GM10248 (cell line): ENCODE measurements around the gene SOX2.
A peak's percentile ranks its signal among the peaks of the same experiment; 100 is the strongest.

Experiments
- CTCF ChIA-PET: fragments of 300-600 bp; sonication (Branson Sonifier 250); formaldehyde crosslinking; extraction: SDS; loops from one replicate; lab custom pipeline; 2021; ENCODE audit warnings: antibody characterized with exemption; lab: Yijun Ruan, JAX
- POLR2A ChIA-PET: fragments of 350-650 bp; sonication (Branson Sonifier 250); formaldehyde crosslinking; extraction: SDS; loops from one replicate; lab custom pipeline; 2020; ENCODE audit warnings: antibody characterized with exemption; lab: Yijun Ruan, JAX
- DNase-seq: peaks from one replicate; pipeline ENCODE4 v3.0.0; 2012; ENCODE audit errors: extremely low spot score
- TF ChIP-seq, protein P1 (sequence below): IDR thresholded peaks from 2 replicates; pipeline ENCODE4 v1.5.1; 2012; ENCODE audit warnings: mild to moderate bottlenecking, low read depth; ENCODE audit errors: extremely low read depth, missing control alignments, control extremely low read depth

SOX2 gene

DNA sequence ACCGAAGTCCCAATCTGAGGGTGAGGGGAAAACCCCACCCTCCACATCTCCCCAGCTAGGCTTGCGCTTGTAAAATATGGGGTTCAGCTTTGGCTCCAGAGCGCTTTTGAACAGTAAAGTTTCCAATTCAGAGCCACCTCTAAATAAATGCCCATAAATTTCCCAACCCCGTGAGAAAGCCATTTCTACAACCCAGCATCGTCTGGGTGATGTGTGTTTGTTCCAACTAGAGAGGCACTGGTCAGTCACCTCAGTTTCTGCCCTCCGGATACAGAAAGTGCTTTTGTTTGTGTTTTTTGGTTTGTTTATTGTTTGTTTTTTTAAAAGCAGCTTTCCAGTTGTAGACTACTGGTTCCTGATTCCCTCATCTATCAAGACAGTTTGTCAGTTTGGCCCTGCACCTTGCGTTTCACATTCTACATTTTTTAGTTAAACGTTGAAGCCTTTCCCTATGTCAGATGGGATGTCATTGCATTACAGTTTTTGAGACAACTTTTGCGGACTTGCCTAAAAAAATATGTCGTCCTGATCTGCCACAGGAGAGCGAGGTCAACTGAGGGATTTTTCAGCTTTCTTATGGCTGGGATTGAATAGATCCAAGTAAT lies 15.0 kb upstream of the SOX2 start:
- POLR2A ChIA-PET: no interaction called here
- TF ChIP-seq, protein P1, sequence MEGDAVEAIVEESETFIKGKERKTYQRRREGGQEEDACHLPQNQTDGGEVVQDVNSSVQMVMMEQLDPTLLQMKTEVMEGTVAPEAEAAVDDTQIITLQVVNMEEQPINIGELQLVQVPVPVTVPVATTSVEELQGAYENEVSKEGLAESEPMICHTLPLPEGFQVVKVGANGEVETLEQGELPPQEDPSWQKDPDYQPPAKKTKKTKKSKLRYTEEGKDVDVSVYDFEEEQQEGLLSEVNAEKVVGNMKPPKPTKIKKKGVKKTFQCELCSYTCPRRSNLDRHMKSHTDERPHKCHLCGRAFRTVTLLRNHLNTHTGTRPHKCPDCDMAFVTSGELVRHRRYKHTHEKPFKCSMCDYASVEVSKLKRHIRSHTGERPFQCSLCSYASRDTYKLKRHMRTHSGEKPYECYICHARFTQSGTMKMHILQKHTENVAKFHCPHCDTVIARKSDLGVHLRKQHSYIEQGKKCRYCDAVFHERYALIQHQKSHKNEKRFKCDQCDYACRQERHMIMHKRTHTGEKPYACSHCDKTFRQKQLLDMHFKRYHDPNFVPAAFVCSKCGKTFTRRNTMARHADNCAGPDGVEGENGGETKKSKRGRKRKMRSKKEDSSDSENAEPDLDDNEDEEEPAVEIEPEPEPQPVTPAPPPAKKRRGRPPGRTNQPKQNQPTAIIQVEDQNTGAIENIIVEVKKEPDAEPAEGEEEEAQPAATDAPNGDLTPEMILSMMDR: no peak
- DNase-seq: no peak
- CTCF ChIA-PET: no interaction called here

DNA sequence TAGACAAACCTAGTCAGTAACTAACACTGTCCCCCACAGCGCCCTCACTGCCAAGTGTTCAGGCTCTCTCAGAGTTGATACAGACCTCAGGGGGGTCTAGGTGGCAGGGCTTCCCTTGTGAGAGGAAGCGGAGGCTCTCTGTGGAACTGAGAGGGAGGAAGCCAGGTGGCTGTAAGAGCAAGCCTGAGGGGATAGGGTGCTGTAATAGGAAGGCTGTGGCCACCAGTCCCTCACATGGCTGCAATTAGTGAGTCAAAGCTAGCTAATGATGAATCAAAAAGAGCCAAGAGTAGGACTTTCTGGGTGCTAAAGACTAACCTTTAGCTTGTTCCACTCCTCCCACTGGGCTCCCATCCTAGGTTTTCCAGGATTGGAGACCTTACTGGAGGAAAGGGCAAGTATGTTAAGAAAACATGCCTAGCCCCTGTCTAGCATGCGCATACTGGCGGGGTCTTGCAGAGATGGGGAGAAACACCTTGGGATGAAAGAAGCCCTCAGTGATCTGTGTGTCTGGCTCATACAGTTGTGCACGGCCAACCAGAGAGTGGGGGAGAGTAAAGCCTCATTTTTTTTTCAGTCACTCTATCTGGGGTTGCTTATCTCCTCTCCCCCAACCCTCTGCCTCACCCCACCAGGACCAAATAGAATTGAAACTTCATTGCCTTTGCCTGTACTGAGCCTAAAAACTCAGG lies 13.3 kb upstream of the SOX2 start:
- ChIA-PET CTCF (interaction anchor here (0.7 to 4.8 kb wide), 6 partner anchors 10 to 985 kb away, joined by 3 to 49 read pairs (median 12); no protein-coding TSS in a partner anchor), POLR2A (no interaction called here)
- no peak for DNase-seq
- TF ChIP-seq, protein P1: no peak

DNA sequence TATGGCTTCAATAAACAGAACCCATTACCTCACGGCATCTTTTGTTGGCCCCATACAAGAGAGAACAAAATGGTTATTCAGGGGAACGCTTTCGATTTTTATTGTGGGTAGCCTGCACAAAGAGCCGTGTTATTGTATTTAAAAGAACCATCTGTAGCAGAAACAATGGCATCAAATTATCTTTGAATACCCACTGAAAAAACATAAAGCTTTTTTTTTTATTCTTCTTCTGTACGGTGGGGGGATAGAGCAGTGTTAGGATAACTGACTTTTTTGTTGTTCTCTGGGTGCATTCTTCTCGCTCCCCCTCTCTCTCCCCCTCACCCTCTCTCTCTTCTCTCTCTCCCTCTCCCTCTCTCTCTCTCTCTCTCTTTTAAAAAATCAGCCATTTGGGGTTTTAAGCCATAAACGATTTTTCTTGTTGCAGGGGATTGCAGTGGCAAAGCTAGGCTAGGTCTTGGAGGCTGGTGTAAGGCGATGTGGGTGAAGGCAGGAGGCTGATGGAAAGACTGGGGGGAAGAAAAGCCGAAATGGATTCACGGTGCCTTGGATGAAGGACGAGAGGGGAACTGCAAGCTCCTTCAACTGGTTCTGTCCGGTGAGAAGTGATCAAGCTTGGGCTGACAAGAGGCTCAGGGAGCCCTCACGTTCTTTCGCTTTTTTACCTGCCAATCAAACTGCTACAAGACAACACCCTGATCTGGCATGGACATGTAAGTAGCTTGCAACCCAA lies 12.4 kb upstream of the SOX2 start:
- TF ChIP-seq, protein P1: no peak
- POLR2A ChIA-PET: no interaction called here
- CTCF ChIA-PET: interaction anchor here (0.9 to 4.8 kb wide), 11 partner anchors 9 to 984 kb away, joined by 3 to 49 read pairs (median 20); no protein-coding TSS in a partner anchor
- no peak for DNase-seq

DNA sequence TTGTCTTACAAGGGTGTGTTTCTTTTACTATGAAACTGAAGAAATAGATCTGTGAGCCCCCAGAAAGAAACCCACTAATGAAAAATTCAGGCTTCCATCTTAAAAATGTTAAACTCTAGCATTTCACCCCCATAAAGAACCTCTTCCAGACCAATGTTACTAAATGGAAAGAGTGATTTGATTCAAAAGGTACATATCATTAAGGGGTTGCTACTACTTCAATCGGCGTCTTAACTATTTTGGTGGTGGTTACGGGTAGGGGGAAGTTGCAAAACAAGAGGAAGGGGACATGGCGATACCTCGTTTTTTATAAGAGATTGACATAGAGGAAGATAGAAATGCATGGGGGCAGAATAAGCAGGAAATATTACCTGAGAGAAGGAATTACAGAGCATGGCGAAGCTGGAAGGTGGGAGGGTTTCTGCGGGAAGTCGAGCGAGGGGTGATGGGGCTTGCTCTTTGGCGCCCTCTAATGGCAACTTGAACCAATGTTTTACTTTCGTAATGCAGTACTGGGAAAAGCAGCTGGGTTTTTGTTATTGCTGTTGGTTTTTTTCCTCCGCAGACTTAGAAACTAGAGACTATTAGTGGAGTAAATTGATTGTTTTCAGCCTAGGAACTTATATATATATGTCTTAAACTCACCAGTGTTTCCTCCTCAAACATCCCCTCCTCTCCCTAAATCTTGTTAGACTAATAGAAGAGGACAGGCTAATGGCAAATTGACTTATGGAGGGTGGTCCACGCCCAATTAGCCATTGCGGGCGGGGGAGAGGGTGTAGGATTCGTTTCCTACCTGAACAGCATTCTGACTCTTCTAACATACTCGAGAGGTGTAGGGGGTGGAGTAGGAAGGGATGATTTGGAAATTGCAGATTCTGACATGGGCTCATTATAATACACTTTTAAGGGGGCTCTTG lies 11.3 kb upstream of the SOX2 start:
- ChIA-PET POLR2A (no interaction called here), CTCF (interaction anchor here (0.6 to 4.8 kb wide), 32 partner anchors 8 to 1096 kb away, joined by 3 to 49 read pairs (median 4); no protein-coding TSS in a partner anchor)
- TF ChIP-seq, protein P1: peak; percentile 77
- peak; percentile 70 for DNase-seq

DNA sequence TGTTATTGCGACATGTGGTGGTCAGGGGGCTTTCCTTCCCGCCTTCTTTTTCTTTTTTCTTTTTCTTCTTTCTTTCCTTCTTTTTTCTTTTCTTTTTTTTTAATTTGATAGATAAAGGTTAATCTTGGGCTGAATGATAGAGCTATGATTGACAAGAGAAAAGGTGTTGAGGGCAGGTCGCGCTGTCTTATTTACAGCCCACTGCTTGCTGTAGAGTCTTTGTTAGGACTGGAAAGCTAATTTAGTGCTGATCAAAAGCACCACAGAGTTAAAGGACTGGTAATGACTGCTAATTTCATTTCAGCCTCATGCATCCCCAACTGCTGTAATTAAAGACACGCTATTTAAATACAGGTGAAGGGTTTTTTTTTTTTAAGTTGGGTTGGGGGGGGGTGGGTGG lies 10.6 kb upstream of the SOX2 start:
- no peak for DNase-seq
- TF ChIP-seq, protein P1: no peak
- CTCF ChIA-PET: interaction anchor here (0.7 to 4.8 kb wide), 40 partner anchors 8 to 1097 kb away, joined by 3 to 49 read pairs (median 4); no protein-coding TSS in a partner anchor
- POLR2A ChIA-PET: no interaction called here
